K562 (cell line): ENCODE measurements around the gene A1BG.

ENCODE experiments used
- HDAC8 ChIP-seq: fragments of 450-650 bp; IDR thresholded peaks from 2 replicates; pipeline ENCODE4 v1.6.1; 2016; ENCODE audit warnings: mild to moderate bottlenecking, missing genetic modification characterization, moderate library complexity, missing compliant biosample characterization
- RFX5 ChIP-seq: IDR thresholded peaks from 2 replicates; pipeline ENCODE4 v1.6.1; 2011; ENCODE audit warnings: low read depth, mild to moderate bottlenecking, improper control_type of control experiment, low read length

- TF ChIP-seq HDAC8 (no peak), RFX5 (peak; percentile 96)
These were observed 47.9 kb upstream of the A1BG start for GRCh38 chr19:58400916-58401839.
